ENCODE data around the gene BCL2L12.
A peak's percentile ranks its signal among the peaks of the same experiment; 100 is the strongest.

The BCL2L12 gene

GRCh38 chr19:49686503-49687088, 20.9 kb downstream of the BCL2L12 start:
- peaks cover 3% of the 10 kb centered on the region; the same call in 1 of the 2 replicates for H3K4me1 ChIP-seq
- DNase-seq: no peak
- H3K4me3 ChIP-seq (ENCODE audit: low read depth, low read length): no peak overlapping the region
- no peak for TF ChIP-seq CTCF (IDR thresholded peaks at IDR 0.05; ENCODE audit: low read depth, low read length)
- H3K27me3 ChIP-seq: peaks cover 11% of the 10 kb centered on the region; the same call in 1 of the 2 replicates
- H3K9me3 ChIP-seq: no peaks in the 10 kb centered on the region
- H3K36me3 ChIP-seq: peaks cover 49% of the 10 kb centered on the region

DNA sequence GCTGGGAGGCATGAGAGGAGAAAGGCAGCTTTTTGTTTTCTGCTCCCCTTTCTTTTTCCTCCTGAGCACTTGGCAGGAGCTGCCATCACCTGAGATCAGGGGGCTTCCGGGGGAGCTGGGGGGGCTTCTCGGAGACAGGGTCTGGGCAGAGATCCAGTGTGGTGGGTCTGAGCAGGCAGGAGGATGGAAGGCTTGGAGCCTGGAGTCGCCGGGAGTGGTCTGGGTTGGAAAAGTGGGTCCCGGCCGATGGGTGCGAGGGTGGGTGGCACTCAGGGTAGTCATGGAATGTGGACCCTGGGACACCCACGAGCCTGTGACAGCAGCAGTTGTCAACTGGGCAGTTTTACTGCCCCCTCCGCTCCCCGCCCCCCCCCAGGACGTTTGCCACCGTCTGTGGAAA, 21.4 kb downstream of the BCL2L12 start:
- peaks cover 43% of the 10 kb centered on the region for H3K36me3 ChIP-seq
- no peak for TF ChIP-seq CTCF (IDR thresholded peaks at IDR 0.05; ENCODE audit: low read depth, low read length)

DNA sequence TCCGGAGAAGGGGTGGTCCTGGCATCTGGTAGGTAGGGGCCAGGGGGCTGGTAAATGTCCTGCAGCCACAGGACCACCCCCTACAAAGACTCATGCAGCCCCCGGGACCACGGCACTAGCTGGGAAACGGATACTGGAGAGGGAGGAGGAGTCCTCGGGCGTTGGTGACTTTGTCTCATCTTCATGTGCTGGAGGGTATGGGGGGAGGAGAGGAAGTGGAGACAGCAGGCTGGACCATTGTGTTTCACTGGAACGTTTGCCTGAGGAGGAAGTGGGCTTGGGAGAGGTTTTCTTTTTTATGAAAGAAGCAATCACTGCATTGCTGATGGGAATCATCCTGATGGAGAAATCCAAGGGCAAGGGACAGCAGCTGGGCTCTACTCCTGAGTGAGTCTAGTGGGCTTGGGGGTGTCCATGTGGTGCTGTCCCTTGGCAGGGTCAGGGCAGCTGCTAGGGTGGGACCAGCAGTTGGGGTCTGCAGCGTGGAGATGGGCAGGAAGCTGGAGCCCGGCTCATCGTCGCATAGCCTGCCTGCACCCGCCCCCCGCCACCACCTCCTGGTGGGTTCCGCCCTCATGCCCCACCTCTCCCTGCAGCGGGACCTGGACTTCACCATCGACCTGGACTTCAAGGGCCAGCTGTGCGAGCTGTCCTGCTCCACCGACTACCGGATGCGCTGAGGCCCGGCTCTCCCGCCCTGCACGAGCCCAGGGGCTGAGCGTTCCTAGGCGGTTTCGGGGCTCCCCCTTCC, 22.0 kb downstream of the BCL2L12 start:
- Histone ChIP-seq H3K36me3 (peaks cover 37% of the 10 kb centered on the region), H3K27me3 (peaks cover 11% of the 10 kb centered on the region; the same call in 1 of the 2 replicates), H3K4me3 (ENCODE audit: low read depth, low read length) (no peak overlapping the region), H3K9me3 (no peaks in the 10 kb centered on the region), H3K4me1 (peaks cover 5% of the 10 kb centered on the region; the same call in 1 of the 2 replicates)
- no peak for TF ChIP-seq CTCF (IDR thresholded peaks at IDR 0.05; ENCODE audit: low read depth, low read length)
- no peak for DNase-seq

More for the DNA sequence above, 21.4 kb downstream of the BCL2L12 start:
- DNase-seq: no peak
- no peak overlapping the region for H3K4me3 ChIP-seq (ENCODE audit: low read depth, low read length)
- H3K9me3 ChIP-seq: no peaks in the 10 kb centered on the region
- peaks cover 11% of the 10 kb centered on the region; the same call in 1 of the 2 replicates for H3K27me3 ChIP-seq
- H3K4me1 ChIP-seq: peaks cover 5% of the 10 kb centered on the region; the same call in 1 of the 2 replicates

DNA sequence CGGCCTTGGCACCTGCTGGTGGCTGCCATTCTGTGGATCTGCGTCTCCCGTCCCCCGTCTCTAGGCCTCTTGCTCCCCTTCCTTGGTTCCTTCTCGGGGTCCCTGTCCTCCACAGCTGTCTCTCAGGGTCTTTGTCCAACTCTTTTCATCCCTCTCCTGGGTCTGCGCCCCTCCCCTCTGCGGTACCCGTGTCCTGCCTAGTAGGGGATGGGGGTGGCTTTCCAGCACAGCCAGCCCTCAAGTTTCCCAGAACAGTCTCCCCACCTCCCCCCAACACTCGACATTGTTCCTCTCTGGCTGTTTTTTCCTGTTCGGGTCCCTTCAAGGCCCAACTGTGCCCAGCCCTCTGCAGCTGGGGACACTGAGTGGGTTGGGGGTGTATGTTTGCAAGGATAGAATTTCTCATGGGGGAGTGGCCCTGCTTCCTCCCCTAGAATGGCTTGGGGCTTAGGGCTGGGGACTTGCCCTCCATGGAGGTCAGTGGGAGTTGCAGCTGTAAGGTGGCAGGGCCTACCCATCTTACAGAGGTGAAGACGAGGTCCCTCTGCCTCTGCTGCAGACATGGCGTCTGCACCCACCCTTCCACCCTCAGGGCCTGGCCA, 22.9 kb downstream of the BCL2L12 start:
- Histone ChIP-seq H3K9me3 (no peaks in the 10 kb centered on the region), H3K4me3 (ENCODE audit: low read depth, low read length) (no peak overlapping the region), H3K4me1 (peaks cover 5% of the 10 kb centered on the region; the same call in 1 of the 2 replicates), H3K27me3 (peaks cover 11% of the 10 kb centered on the region; the same call in 1 of the 2 replicates), H3K36me3 (peaks cover 30% of the 10 kb centered on the region)
- no peak for DNase-seq
- no peak for TF ChIP-seq CTCF (IDR thresholded peaks at IDR 0.05; ENCODE audit: low read depth, low read length)

GRCh38 chr19:49689133-49690078, 23.7 kb downstream of the BCL2L12 start, which contains the start of gene ADM5:
Gene ADM5, plus strand, starts transcription at chr19:49689594. Its CDS starts 244 bp downstream, at chr19:49689838.
- Histone ChIP-seq H3K4me1 (peaks cover 5% of the 10 kb centered on the region; the same call in 1 of the 2 replicates), H3K36me3 (peaks cover 22% of the 10 kb centered on the region), H3K9me3 (no peaks in the 10 kb centered on the region), H3K4me3 (ENCODE audit: low read depth, low read length) (peak within 1 kb of the TSS; percentile 66), H3K27me3 (peaks cover 11% of the 10 kb centered on the region; the same call in 1 of the 2 replicates)
- peak; percentile 63 for TF ChIP-seq CTCF (IDR thresholded peaks at IDR 0.05; ENCODE audit: low read depth, low read length)
- DNase-seq: peak; percentile 71
